ENCODE measurements around the gene NFYA.

The NFYA gene

DNA sequence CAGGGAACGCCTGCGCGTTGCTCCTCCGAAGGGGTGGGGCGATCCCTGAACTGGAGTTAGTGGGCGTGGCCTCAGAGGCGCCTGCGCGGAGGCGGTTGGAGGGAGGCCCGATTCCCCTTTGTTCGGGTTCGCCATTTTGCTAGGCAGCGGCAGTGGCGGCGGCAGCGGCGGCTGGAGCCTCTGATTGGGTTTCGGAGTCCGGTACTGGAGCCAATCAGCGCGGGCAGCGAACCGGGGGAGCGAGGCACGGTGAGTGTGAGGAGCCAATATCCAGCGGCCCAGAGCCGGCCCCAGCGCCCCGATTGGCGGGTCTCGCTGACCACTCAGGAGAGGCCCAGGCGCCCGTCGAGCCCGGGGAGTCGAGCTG, at the start of gene NFYA:
Gene NFYA, plus strand, starts transcription at position 139 of the 367 bp plus-strand sequence. CDS start 6,116 bp downstream, outside the sequence.
- DNase-seq = peak; percentile 87

GRCh38 chr6:41023114-41023513, 49.7 kb upstream of the NFYA start:
- DNase-seq = no peak

- DNase-seq = no peak
These were observed 46.7 kb upstream of the NFYA start for GRCh38 chr6:41025966-41026530.

DNA sequence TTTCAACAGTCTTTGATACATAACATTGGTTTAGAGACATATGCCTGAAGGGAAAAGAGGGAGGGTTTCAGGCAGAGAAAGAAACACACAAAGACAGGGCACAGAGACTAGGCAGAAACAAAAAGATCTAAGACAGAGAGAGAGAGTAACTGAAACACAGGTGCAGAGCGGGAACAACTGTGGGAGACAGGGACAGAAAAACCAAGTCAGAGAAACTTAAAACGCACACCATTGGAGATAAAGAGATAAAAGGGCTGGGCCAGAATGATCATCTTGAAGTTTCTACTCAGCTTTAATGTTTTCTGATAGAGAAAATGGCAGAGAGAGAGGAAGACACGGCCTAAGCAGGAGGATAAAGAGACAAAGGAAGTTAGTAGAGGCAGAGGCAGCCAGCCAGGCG, 45.5 kb upstream of the NFYA start:
- DNase-seq = no peak

- no peak for DNase-seq
These were observed 44.8 kb upstream of the NFYA start for GRCh38 chr6:41027799-41028560.

DNA sequence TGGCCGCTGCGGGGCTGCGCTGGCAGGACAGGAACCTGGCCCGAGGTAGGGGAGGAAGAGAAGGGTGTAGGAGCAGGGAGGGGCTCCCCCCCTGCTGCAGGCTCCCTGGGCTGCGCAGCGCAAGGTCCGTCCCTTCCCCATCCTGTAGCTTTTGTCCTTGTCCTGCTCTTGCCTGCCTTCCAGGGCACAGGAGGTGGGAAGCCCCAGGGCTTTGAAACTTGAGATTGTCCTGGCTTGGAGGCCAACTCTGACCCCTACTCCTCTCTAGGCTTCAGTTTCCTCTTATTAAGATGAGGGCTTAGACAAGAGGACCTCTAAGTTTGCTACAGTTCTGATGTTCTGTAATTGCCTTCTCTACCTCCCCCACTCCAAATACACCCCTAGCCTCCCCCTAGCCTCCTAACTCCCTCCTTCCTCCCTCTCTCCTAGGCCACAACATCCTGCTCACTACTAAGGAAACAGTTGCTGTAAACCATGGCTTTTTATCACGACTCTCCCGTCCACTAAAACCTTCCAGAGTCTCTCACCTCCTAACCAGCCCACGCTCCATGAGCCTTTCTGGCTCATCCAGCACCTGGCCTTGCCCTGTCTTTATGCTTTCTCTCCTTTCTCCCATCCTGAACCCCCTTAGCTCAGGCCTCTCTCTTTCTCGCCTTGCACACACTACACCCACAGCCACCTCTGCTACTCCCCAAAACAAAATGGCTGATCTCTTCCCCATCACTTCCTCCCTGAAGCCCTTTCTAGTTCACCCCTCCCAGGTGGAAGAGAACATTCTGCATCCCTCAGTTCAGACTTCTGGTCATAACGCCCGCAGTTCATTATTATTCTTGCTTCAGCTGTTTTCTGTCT, 44.0 kb upstream of the NFYA start:
- no peak for DNase-seq

DNA sequence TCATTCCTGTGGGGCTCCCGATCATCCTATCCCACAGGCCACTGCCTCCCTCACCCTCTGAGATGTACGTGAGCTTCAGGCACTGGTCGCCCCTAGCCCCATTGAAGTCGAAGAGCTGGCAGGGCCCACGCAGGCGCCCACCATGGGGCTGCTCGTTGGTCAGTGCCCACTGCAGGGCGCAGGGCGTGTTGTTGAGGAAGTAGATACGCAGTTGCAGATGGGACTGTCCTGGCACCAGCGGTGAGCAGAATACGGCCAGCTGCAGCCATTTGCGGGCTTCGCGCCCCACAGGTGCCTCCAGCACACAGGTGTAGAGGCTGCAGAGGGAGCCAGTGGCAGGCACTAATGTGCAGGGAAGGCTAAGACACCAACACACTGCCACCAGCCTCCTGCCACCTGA, 39.9 kb upstream of the NFYA start:
- no peak for DNase-seq

DNA sequence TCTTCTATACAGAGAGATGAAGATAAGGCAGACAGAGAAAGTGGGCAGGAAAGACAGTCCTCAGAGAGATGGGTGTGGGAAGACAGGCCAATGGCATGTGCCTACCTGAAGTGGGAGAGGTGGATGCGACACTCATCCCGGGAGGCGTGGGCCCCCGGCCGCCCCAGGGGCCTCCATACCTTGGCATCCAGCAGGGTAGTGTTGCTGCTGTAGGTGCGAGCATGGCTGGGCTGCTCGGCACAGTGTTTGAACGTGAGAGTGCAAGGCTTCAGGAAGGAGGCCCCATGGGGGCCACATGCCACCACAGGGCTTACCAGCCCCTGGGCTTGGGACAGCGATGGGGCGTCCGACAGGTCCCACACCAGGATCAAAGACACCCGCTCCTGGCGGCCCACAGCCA, 39.0 kb upstream of the NFYA start:
- DNase-seq = no peak

DNA sequence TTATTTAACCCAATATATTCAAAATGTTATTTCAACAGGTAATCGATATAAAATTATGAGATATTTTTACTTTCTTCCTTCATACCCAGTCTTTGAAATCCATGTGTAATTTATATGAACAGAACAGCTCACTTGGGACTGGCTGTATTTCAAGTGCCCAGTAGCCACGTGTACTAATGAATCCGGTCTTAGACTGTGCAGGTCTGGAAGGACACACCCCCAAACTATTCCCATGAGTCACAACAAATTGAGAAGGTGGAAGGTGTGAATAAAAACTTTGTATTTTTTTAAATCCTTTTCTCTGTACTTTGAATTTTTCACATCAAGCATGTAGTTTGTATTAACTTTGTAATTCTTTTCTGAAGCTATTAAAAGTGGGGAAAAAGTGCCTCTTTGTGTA, 36.6 kb upstream of the NFYA start:
- DNase-seq = no peak

DNA sequence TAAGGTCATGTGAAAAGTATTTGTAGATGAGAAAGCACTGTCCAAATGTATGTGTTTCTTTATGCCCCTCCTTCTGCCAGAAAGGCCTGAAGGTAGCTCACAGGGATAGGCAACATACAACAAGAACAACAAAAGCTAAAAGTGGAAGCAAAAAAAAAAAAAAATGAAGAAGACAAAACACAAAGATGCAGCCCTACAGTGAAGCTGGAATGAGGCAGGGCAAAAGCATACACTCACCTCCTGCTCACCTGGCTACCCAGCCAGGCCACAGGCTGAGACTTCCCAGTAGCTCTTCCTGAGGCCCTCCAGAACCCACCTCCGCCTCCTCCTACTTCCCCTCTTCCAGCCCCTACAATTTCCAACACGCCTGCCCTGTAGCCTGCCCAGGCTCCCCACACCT, 36.2 kb upstream of the NFYA start:
- DNase-seq = no peak

GRCh38 chr6:41037107-41037900, 35.5 kb upstream of the NFYA start:
- DNase-seq = no peak

- DNase-seq = no peak
These were observed 34.6 kb upstream of the NFYA start for GRCh38 chr6:41038205-41038604.

DNA sequence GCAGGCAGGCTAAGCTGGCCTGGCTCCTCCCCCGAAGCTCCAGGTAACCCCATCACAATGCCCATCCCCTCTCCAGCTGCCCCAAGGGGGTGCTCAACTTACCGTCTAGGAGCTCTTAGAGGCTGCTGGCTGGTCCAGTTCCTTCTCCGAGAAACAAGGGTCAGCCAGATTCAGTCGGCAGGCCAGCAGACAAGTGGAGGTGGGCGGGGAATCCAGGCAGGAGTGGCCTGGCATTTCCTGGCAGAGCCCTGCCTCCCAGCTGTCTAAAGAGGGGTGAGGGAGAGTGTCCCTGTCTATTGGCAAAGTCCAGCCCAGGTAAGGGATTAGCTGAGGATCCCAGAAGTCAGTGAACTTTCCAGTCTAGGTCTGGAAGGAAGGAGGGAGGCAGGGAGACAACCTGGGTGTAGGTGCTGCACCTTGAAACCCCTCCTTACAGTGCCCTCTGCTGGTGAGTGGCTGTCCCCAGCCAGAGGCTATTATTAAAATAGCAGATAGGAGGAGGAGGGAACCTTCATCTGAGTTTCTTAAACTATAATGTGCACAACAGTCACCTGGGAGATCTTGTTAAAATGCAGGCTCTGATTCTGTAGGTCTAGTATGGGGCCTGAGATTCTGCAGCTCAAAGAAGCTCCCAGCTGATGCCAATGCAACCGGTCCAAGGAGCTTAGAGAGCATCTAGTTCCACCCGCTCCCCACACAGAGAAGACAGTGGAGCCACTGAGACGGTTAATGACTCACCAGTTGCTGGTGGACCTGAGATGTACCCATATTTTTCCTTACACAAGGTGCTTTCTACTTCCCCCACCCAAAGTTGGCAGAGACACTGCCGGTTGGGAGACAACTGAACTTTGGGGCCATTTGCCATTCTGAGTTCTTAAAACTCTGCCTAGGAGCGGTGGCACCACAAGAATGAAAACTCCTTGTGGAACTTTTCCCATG, 33.4 kb upstream of the NFYA start, which contains the start of gene UNC5CL:
Gene UNC5CL, minus strand, starts transcription at position 162 of the 939 bp plus-strand sequence. CDS start 4,147 bp downstream, outside the sequence.
- DNase-seq = no peak

- DNase-seq = no peak
These were observed 32.5 kb upstream of the NFYA start for GRCh38 chr6:41040101-41040939.

GRCh38 chr6:41040940-41041536, 31.7 kb upstream of the NFYA start:
- no peak for DNase-seq

DNA sequence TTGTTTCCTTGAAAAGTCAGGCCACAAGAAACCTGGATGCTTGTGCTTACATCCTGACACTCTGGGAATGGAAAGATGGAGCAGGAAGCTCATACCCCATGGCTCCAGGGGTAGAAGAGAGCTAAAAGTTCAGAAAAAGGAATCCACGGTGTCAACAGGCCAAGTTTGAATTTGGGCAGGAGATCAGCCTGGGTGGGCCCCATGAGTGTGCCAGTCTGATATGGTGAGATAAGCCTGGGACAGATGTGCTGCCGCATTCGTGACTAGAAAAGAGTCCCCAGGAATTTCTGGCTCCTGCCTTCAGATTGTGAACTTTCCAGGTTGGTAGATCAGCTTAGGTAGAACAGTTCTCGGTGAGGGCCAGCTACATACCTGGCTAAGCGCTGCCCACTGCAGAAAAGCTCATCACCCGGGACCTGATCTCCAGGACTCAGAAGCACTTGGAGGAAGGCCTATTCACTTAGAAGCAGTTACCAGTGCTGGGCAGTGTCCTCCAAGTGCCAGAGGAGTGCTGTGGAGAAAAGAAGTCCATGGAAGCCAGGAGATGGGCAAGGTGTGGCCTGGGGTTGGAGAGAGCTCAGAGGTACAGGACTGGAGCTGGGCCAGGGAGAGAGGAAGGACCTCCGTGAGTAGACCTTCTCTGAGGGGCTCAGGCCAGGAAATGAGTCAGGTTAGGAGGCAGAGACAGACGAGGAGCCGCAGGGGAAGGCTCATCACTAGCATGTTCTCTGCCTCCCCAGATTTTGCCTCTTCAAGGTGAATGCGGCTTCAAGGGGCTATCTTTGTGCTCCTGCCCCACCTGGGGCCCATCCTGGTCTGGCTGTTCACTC, 30.3 kb upstream of the NFYA start, which contains the start of gene TSPO2:
Gene TSPO2, plus strand, starts transcription at position 242 of the 830 bp plus-strand sequence. Its CDS starts 519 bp downstream, at position 761.
- no peak for DNase-seq

GRCh38 chr6:41043151-41043550, 29.6 kb upstream of the NFYA start:
- DNase-seq = no peak

DNA sequence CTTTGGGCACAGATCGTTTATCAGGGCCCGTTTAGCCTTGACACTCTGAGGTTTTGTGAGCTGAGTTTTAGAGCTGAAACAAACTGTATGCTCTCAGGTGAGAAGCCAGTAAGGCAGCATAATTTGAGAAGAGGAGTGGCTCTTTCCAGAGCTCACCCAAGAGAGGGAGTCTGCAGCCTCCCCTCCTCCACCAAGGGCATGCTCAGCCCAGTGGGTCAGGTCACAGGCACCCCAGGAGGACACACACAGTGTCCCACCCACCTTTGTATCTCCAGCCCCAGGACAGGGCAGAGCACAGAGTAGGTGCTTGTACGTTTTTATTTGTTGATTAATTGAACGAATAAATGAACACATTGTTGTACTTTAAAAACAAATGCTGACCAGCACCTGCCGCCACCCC, 27.1 kb upstream of the NFYA start:
- DNase-seq = no peak

GRCh38 chr6:41046084-41046483, 26.7 kb upstream of the NFYA start:
- DNase-seq = no peak

All from SIG-M5 (cell line).